HG02588 (cell line): Measurements from ENCODE around the gene PNPLA8.
A peak's percentile ranks its signal among the peaks of the same experiment; 100 is the strongest.
"Not testable (repeated sequence)": the region's sequence is repeated elsewhere in the genome, so short reads cannot be mapped to it uniquely, and the experiment has no call there.

Experiments
- ATAC-seq: cut with Tn5 transposase; IDR thresholded peaks from one replicate; pipeline ENCODE4 v1.9.1; 2021; ENCODE audit warnings: mild to moderate bottlenecking, moderate library complexity; ENCODE audit not compliant: unreplicated experiment

Gene PNPLA8

GRCh38 chr7:108529341-108529740, 3.4 kb upstream of the PNPLA8 start:
- no peak for ATAC-seq

- ATAC-seq = no peak
These were observed 2.3 kb upstream of the PNPLA8 start for GRCh38 chr7:108528183-108528712.

DNA sequence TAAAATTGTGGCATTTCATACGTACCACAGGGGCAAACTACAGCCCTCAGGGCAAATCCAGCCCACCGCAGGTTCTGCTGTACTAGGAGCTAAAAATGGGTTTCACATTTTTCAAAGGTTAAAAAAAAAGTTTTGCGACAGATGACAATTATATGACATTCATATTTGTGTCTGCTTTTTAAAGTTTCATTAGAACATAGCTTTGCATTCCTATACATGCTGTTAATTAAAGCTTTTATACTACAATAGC, 758 bp upstream of the PNPLA8 start:
- ATAC-seq = no peak

DNA sequence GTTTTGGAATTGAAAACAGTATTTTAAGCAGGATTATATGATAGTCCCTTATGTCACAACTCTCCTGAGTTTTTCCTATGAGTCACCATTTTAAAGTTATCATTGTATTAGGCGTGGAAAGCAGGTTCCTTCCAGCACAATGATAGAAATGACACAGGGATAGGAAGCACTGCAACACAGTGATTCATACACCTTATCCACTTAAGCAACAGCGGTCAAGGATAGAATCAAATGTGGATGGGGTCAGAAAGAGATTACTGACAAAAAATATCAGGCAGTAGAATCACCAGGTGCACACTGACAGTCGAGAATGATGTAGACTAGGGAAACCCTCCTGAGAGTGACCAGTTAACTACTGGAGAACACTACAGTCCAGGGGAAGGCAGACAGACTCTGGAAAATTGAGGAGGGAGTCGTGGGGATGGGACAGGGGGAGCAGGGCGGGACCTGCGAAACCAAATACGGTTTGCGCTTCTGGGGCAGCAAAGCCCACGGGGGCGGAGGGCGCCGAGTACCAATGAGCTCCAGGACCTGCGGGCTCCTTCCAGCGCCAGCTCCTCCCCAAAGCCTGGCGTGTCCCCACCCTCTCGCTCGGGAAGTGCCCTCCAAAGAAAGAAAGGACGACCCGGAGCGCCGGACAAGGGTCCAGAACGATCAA, 479 bp downstream of the PNPLA8 start:
- ATAC-seq = peak; percentile 44

DNA sequence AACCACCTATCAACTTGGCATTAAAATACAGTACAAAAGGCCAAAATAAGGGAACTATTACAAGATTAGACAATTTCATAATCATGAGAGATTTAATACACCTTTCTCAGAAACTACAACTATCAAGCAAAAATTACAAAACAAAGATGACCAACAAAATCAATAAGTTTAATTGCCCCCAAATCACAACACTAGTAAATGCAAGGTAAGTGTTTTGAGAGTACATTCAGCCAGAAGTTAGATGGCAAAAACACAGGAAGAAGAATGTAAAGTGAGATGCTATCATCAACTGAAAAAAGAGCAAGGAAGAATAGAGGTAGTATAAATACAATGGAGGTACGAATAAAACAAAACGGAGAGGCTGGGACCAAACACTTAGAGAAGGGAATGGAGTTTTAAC, 3.2 kb downstream of the PNPLA8 start:
- ATAC-seq = no peak

DNA sequence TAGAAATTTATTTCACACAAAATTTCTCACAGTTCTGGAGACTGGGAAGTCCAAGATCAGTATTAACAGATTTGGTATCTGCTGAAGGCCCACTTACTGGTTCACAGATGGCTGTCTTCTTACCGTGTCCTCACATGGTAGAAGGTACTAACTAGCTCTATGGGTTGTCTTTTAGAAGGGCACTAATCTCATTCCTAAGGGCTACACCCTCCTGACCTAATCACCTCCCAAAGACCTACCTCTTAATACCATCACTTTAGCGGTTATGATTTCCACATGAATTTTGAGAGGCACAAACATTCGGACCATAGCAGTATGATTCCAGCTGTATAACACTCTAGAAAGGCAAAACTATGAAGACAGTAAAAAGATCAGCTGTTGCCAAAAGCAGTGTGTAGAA, 8.0 kb downstream of the PNPLA8 start:
- no peak for ATAC-seq

DNA sequence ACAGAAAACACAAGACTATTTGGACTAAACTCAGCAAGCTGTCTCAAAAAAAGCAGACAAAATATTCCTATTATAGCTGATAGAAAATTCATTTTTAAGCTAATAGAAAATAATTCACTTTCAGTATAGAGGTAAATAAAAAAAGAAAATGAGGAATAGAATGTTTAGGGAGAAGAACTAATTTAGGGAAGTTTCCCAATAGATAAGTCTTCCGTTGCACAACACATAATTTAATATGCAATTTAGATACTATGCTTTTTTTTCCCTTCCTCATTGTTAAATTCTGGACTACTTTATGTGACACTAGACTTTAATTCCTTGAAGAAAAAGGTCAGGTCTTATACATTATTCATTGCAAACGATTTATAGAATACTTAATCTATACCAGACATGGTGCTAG, 10.3 kb downstream of the PNPLA8 start:
- no peak for ATAC-seq

DNA sequence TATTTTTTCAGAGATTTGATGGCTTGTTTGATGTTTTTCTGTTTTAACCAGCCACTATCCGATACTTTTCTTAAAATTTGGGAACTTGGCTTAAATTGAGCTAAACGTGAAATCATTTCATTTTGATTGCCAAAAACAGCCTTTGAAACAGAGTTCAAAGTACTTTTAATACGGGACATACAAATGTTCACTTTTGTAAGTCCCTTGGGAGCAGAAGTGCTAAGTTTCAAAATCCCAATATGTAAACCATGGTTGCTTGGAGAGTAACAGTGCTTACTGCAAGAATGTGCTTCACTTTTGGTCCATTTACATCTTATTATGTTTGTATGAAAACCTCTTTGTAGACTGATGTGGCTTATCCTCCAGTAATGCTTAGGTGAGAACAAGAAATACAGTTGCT, 10.9 kb downstream of the PNPLA8 start:
- no peak for ATAC-seq

- ATAC-seq = no peak
These were observed 14.0 kb downstream of the PNPLA8 start for GRCh38 chr7:108511939-108512338.

GRCh38 chr7:108504576-108504975, 21.4 kb downstream of the PNPLA8 start:
- not testable (repeated sequence) for ATAC-seq

DNA sequence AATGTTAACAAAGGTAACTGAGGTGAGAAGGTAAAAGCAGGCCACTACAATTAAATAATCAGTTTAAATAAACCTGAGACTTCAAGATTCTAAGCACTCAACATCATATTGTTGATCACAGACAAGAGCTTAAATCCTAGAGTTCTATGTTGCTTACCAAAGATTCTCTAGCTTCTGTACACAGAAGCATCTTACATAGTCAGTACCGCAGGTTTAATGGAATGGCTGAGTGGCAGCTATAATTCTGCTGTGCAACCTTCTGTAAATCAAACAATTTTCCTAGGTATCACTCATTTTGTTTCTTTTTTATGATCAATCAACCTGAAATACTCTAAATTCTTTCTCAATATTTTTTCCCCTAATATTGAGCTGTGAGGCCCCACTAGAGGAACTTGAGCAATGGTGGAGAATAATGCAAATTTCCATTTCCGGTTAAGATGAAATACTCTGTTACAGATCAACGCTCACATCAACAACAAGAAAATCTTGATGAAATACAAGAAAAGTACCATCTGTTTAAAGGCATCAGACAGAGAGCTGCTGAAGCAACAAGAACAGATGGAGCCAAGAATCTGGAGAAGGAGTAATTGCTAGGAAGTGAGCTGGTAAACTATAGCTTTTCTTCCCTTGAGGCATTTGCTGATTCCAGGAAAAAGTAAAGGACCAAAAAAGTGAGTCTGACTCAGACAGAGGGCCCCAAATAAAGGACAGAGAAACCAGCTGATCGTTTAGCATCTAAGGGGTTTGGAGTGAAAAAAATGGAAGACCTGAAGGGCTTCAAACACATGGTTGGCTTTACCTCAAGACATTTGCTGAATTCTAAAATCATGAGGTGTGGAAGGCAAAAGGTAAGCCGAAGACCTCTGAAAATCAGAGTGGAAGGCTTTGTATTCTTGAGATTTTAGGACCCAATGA, 22.6 kb downstream of the PNPLA8 start:
- ATAC-seq = peak; percentile 90

- no peak for ATAC-seq
These were observed 26.4 kb downstream of the PNPLA8 start for GRCh38 chr7:108499566-108499965.

GRCh38 chr7:108498481-108498880, 27.5 kb downstream of the PNPLA8 start:
- ATAC-seq = no peak

- peak; percentile 54 for ATAC-seq
These were observed 28.7 kb downstream of the PNPLA8 start for GRCh38 chr7:108497082-108497725.

GRCh38 chr7:108492742-108493141, 33.2 kb downstream of the PNPLA8 start:
- no peak for ATAC-seq

GRCh38 chr7:108488768-108489538, 37.0 kb downstream of the PNPLA8 start:
- ATAC-seq = no peak

DNA sequence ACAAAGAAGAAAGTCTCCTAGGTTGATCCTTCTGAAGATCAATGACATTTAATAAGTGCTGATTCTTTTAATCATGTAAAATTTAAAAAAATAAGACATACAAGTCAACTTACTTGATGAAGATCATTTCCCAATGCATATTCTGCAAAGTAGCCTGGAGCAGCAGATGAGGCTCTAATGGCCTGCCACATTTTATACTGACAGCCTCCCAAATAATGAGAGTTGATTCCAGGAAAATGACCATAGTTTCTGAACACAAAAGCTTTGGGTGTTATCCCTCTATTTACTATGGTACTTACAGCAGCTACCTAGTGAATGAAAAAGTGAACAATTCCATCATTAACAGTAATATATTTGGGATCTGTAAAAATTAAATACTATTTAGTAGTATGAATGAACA, 38.3 kb downstream of the PNPLA8 start:
- no peak for ATAC-seq

- ATAC-seq = no peak
These were observed 39.5 kb downstream of the PNPLA8 start for GRCh38 chr7:108486291-108486966.

- no peak for ATAC-seq
These were observed 41.8 kb downstream of the PNPLA8 start for GRCh38 chr7:108484137-108484536.

DNA sequence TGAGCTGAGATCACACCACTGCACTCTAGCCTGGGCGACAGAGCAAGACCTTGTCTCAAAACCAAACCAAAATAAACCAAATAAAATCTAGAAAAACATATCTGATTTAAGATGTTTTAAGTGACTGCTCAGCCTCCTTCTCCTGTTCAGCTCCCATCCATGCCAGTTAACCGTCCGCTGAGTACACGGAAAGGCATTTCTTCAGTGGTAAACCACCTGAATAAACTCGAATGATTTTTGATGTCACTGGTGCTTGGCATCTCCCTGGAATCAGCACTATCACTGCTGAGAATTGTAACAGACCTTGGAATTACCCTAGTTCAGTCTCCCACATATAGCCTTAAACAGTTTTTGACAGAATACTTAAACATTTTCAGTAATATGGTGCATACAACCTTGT, 45.6 kb downstream of the PNPLA8 start:
- ATAC-seq = no peak

DNA sequence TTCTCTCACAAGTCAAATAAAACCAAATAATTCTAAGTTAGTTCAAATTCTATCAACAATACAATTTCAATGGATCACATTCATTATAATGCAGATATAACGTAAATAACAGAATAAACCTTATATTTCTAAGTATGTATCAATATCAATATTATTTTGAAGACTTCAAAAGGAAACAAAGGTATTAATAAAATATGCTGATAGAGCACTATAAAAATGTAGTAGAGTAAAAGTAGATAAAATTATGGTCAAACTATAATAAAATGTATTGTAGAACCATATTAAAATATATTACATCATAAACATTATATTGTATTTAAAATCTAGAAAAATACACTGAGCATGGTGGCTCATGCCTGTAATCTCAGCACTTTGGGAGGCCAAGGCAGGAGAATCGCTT, 46.2 kb downstream of the PNPLA8 start:
- ATAC-seq = no peak
